ENCODE data around the gene LMF1.

Gene LMF1

GRCh38 chr16:1012135-1012534, 41.4 kb upstream of the LMF1 start:
- TF ChIP-seq CTCF (IDR thresholded peaks at IDR 0.05), result no peak
- H3K9ac ChIP-seq, result no peak overlapping the region
- no peaks in the 10 kb centered on the region for H3K36me3 ChIP-seq (ENCODE audit: control insufficient read depth, insufficient read depth, low read length)
- no peaks in the 10 kb centered on the region for H3K9me3 ChIP-seq (ENCODE audit: control insufficient read depth, low read length)
- H3K27me3 ChIP-seq (ENCODE audit: control insufficient read depth, insufficient read depth, low read length), result no peaks in the 10 kb centered on the region
- H3K27ac ChIP-seq, result no peak overlapping the region
- H2AFZ ChIP-seq, result no peak overlapping the region
- H3K4me3 ChIP-seq (ENCODE audit: low read depth, low read length), result no peak overlapping the region
- no peaks in the 10 kb centered on the region for H3K79me2 ChIP-seq
- H3K4me2 ChIP-seq (ENCODE audit: low read length), result no peak overlapping the region
- H3K4me1 ChIP-seq, result no peaks in the 10 kb centered on the region

DNA sequence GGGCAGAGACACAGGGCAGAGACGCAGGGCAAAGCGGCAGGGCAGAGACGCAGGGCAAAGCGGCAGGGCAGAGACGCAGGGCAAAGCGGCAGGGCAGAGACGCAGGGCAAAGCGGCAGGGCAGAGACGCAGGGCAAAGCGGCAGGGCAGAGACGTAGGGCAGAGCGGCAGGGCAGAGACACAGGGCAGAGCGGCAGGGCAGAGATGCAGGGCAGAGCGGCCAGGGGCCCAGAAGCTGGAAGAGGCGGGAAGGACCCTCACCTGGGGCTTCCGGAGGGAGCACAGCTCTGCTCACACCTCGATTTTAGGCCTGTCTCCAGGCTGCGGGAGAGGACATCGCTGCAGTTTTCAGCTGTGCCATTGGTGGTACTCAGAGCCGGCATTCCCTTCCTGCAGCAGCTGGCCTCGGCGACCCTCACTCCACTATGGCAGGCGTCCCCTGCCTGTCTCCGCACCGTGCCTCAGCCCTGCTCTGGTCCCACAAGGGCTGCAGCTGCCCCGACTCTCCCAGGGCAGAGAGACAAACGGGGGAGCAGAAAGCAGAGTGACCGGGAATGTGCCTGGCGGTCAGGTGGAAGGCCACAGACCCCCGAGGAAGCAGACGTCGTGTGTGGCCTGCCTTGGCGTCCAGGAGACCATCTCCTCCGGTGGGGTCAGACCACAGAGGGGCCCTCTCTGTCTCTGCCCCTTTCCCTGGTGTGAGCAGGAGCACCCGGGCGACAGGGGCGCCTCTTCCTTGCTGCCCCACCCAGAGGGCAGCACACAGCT, 40.7 kb upstream of the LMF1 start:
- Histone ChIP-seq H3K4me2 (ENCODE audit: low read length) (no peak overlapping the region), H2AFZ (no peak overlapping the region), H3K9me3 (ENCODE audit: control insufficient read depth, low read length) (no peaks in the 10 kb centered on the region), H3K27ac (no peak overlapping the region), H3K4me1 (no peaks in the 10 kb centered on the region), H3K79me2 (no peaks in the 10 kb centered on the region), H3K27me3 (ENCODE audit: control insufficient read depth, insufficient read depth, low read length) (no peaks in the 10 kb centered on the region), H3K4me3 (ENCODE audit: low read depth, low read length) (no peak overlapping the region), H3K36me3 (ENCODE audit: control insufficient read depth, insufficient read depth, low read length) (no peaks in the 10 kb centered on the region), H3K9ac (no peak overlapping the region)
- no peak for TF ChIP-seq CTCF (IDR thresholded peaks at IDR 0.05)

DNA sequence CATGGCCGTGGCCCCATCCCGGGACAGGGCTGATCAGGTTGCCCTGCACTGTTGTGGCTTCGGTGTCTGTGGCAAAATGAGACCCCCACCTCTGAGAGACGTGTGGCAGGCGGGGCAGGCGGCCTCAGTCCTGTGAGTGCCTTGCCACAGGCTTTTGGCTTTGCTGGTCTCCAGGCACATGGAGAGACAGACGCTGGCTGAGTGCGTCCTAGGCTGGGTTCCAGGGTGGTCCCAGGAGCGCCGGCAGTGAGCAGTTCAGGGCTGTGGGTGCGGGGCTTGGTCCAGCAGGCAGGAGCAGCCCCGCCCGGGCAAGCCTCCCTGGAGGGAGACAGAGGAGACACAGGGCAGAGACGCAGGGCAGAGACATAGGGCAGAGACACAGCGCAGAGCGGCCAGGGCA, 40.0 kb upstream of the LMF1 start:
- TF ChIP-seq CTCF (IDR thresholded peaks at IDR 0.05), result no peak
- H3K9me3 ChIP-seq (ENCODE audit: control insufficient read depth, low read length), result no peaks in the 10 kb centered on the region
- no peak overlapping the region for H2AFZ ChIP-seq
- no peak overlapping the region for H3K4me3 ChIP-seq (ENCODE audit: low read depth, low read length)
- no peaks in the 10 kb centered on the region for H3K27me3 ChIP-seq (ENCODE audit: control insufficient read depth, insufficient read depth, low read length)
- H3K27ac ChIP-seq, result no peak overlapping the region
- no peaks in the 10 kb centered on the region for H3K79me2 ChIP-seq
- no peaks in the 10 kb centered on the region for H3K4me1 ChIP-seq
- H3K9ac ChIP-seq, result no peak overlapping the region
- H3K36me3 ChIP-seq (ENCODE audit: control insufficient read depth, insufficient read depth, low read length), result no peaks in the 10 kb centered on the region
- no peak overlapping the region for H3K4me2 ChIP-seq (ENCODE audit: low read length)

GRCh38 chr16:1010251-1010650, 39.5 kb upstream of the LMF1 start:
- Histone ChIP-seq H3K4me3 (ENCODE audit: low read depth, low read length) (no peak overlapping the region), H3K9me3 (ENCODE audit: control insufficient read depth, low read length) (no peaks in the 10 kb centered on the region), H3K36me3 (ENCODE audit: control insufficient read depth, insufficient read depth, low read length) (no peaks in the 10 kb centered on the region), H3K79me2 (no peaks in the 10 kb centered on the region), H3K27me3 (ENCODE audit: control insufficient read depth, insufficient read depth, low read length) (no peaks in the 10 kb centered on the region), H3K27ac (no peak overlapping the region), H3K4me2 (ENCODE audit: low read length) (no peak overlapping the region), H3K9ac (no peak overlapping the region), H2AFZ (no peak overlapping the region), H3K4me1 (no peaks in the 10 kb centered on the region)
- no peak for TF ChIP-seq CTCF (IDR thresholded peaks at IDR 0.05)

Measured in parathyroid adenoma (tissue), 2 donors.